Activated naive CD8-positive, alpha-beta T cell treated with anti-CD3 and anti-CD28 coated beads for 36 hours (primary cell): ENCODE measurements around the gene CSTPP1. TPM values are rescaled to one million over a fixed set of nuclear protein-coding genes. Genes with fewer than 3 reads are reported as not detected.
"Not testable (repeated sequence)": the region's sequence is repeated elsewhere in the genome, so short reads cannot be mapped to it uniquely, and the experiment has no call there.

Experiments
- DNase-seq: peaks from one replicate; pipeline ENCODE4 v3.0.0; 2021
- H3K27ac Mint-ChIP-seq: one replicate; pipeline ENCODE4 v1.8.0; 2022; ENCODE audit warnings: mild to moderate bottlenecking, moderate library complexity, mixed read lengths
- H3K27me3 Mint-ChIP-seq: one replicate; pipeline ENCODE4 v1.8.0; 2022; ENCODE audit warnings: mild to moderate bottlenecking, mixed read lengths
- H3K36me3 Mint-ChIP-seq: one replicate; pipeline ENCODE4 v1.8.0; 2021; ENCODE audit warnings: mild to moderate bottlenecking, mixed read lengths
- H3K4me1 Mint-ChIP-seq: one replicate; pipeline ENCODE4 v1.8.0; 2021; ENCODE audit warnings: mixed read lengths
- H3K4me3 Mint-ChIP-seq: one replicate; pipeline ENCODE4 v1.8.0; 2022; ENCODE audit warnings: mild to moderate bottlenecking, moderate library complexity, mixed read lengths
- H3K9me3 Mint-ChIP-seq: one replicate; pipeline ENCODE4 v1.8.0; 2022; ENCODE audit warnings: mixed read lengths
- total RNA-seq, 2 experiments: library from RNA; stranded (reverse); gene quantifications; one replicate each; pipeline ENCODE4 v1.2.3, GENCODE V29; 2021

CSTPP1 gene
- total RNA-seq, 2 experiments from 2014 or later: 13.0 to 15.0 TPM

- not testable (repeated sequence) for H3K36me3 Mint-ChIP-seq, H3K4me1 Mint-ChIP-seq, H3K27me3 Mint-ChIP-seq, H3K9me3 Mint-ChIP-seq, H3K4me3 Mint-ChIP-seq, H3K27ac Mint-ChIP-seq
- DNase-seq: peak; percentile 8
Observed at GRCh38 chr11:47118958-47119688, 182.6 kb downstream of the CSTPP1 start.

- Mint-ChIP-seq H3K4me3 (no peak overlapping the region), H3K36me3 (no peaks in the 10 kb centered on the region), H3K27ac (no peak overlapping the region), H3K27me3 (no peaks in the 10 kb centered on the region), H3K4me1 (peaks cover 2% of the 10 kb centered on the region), H3K9me3 (no peaks in the 10 kb centered on the region)
- DNase-seq: no peak
Observed at GRCh38 chr11:47121056-47121455, 184.5 kb downstream of the CSTPP1 start.

- no peak overlapping the region for H3K27ac Mint-ChIP-seq
- no peak for DNase-seq
- H3K36me3 Mint-ChIP-seq: no peaks in the 10 kb centered on the region
- no peaks in the 10 kb centered on the region for H3K27me3 Mint-ChIP-seq
- no peaks in the 10 kb centered on the region for H3K9me3 Mint-ChIP-seq
- no peak overlapping the region for H3K4me3 Mint-ChIP-seq
- H3K4me1 Mint-ChIP-seq: no peaks in the 10 kb centered on the region
Observed at GRCh38 chr11:47121731-47122130, 185.2 kb downstream of the CSTPP1 start.

GRCh38 chr11:47123094-47123493, 186.5 kb downstream of the CSTPP1 start:
- Mint-ChIP-seq H3K4me3 (no peak overlapping the region), H3K27ac (no peak overlapping the region), H3K4me1 (no peaks in the 10 kb centered on the region), H3K9me3 (no peaks in the 10 kb centered on the region), H3K36me3 (no peaks in the 10 kb centered on the region), H3K27me3 (no peaks in the 10 kb centered on the region)
- no peak for DNase-seq

DNA sequence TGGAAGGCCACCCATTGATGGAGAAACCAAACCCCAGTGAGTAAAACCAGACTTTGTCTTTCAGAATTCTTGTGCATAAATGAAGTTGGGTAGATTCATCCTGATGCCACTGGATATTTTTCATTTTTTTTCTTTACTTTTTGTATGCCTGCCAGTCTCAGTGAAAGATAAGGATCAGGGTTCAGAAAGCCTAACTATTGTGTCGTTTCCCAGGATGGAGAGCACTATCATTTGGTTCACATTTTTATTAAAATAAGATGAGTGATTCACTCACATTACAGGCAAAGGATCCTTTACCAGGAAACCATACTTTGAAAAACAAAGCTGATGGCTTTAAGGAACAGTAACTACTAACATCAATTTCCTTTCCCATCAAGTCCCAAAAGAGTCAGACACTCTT, 188.1 kb downstream of the CSTPP1 start:
- DNase-seq: no peak
- no peaks in the 10 kb centered on the region for H3K4me1 Mint-ChIP-seq
- H3K27ac Mint-ChIP-seq: no peak overlapping the region
- no peaks in the 10 kb centered on the region for H3K27me3 Mint-ChIP-seq
- no peak overlapping the region for H3K4me3 Mint-ChIP-seq
- H3K9me3 Mint-ChIP-seq: no peaks in the 10 kb centered on the region
- H3K36me3 Mint-ChIP-seq: no peaks in the 10 kb centered on the region

- Mint-ChIP-seq H3K4me3 (no peak overlapping the region), H3K4me1 (no peaks in the 10 kb centered on the region), H3K9me3 (no peaks in the 10 kb centered on the region), H3K27ac (no peak overlapping the region), H3K27me3 (no peaks in the 10 kb centered on the region), H3K36me3 (no peaks in the 10 kb centered on the region)
- no peak for DNase-seq
Observed at GRCh38 chr11:47125083-47125482, 188.5 kb downstream of the CSTPP1 start.

DNA sequence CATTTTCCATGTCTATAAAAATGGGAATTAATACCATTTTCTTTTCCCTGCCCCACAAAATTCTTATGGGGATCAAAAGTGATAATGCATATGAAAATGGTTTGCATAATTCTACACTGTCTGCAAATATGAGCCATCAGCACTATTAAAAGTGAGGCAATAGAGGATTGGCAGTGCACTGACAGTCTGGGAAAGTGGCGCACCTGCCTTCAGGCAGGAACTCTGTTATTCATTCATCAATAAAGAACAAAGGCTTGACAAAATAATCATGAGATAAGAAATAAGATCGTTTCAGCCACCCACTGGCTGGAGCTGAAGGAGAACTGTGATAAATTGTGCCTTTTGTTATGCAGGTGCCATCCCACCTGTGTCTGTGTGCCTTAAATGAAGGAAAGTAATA, 190.7 kb downstream of the CSTPP1 start:
- no peak overlapping the region for H3K4me3 Mint-ChIP-seq
- no peaks in the 10 kb centered on the region for H3K36me3 Mint-ChIP-seq
- H3K27ac Mint-ChIP-seq: no peak overlapping the region
- no peaks in the 10 kb centered on the region for H3K4me1 Mint-ChIP-seq
- no peaks in the 10 kb centered on the region for H3K9me3 Mint-ChIP-seq
- no peaks in the 10 kb centered on the region for H3K27me3 Mint-ChIP-seq
- no peak for DNase-seq

DNA sequence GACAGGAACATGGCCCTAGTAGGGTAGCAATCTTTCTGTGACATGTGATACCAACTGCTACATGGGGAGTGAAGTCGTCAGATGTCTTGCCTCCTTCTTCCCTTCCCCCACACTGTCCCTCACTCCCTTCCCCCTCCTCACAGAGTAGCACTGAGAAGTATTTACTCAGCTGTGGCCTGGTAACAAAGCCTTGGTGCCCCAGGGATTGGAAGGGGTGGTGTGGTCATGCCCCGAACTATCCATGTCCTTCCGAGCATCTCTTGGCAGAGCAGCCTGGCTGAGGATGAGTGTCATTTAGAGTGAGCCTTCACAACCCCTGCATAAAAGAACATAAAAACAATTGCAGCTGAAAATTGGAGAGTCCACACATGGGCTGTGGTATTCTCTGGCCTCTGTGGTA, 194.0 kb downstream of the CSTPP1 start:
- H3K27ac Mint-ChIP-seq: no peak overlapping the region
- DNase-seq: no peak
- no peaks in the 10 kb centered on the region for H3K9me3 Mint-ChIP-seq
- no peaks in the 10 kb centered on the region for H3K36me3 Mint-ChIP-seq
- no peaks in the 10 kb centered on the region for H3K27me3 Mint-ChIP-seq
- H3K4me1 Mint-ChIP-seq: no peaks in the 10 kb centered on the region
- H3K4me3 Mint-ChIP-seq: no peak overlapping the region

DNA sequence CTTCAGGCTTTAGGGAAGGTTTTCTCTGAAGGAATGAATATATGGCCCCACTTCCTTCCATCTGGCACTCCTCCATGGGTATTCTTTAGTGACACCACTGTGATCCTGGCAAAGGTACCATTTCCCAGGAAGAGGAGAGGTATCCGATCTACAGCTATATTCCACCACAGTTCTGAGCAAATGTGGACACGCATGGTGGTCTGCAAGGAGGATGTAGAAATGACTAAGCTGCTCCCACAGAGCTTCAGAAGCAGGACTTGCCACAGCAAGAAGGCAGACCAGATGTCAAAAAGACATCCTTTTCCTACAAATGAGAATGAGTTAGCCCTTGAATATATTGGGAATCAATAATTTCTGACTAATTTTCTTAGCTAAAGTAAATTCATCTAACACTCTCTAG, 194.6 kb downstream of the CSTPP1 start:
- no peaks in the 10 kb centered on the region for H3K27me3 Mint-ChIP-seq
- H3K4me3 Mint-ChIP-seq: no peak overlapping the region
- no peaks in the 10 kb centered on the region for H3K9me3 Mint-ChIP-seq
- H3K4me1 Mint-ChIP-seq: no peaks in the 10 kb centered on the region
- DNase-seq: no peak
- no peak overlapping the region for H3K27ac Mint-ChIP-seq
- no peaks in the 10 kb centered on the region for H3K36me3 Mint-ChIP-seq

DNA sequence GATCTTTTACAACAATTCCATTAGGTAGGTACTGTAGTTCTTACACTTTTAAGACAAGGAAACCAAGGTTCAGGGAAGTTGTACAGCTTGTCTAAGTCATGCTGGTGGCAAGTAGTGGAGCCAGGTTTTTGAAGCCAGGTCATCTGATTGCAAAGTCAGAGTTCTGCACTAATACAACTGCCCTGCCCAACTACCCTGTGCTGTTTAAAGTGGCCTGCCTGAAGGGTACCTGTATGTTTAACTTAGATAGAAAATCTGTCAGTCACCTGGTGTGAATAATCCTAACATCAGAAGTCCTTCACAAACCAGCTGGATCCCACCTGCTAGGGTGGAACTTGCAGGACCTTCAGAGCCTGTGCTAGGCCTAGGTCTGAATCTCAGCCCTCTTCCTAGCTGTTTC, 195.9 kb downstream of the CSTPP1 start:
- Mint-ChIP-seq H3K4me1 (no peaks in the 10 kb centered on the region), H3K27ac (no peak overlapping the region), H3K9me3 (no peaks in the 10 kb centered on the region), H3K36me3 (no peaks in the 10 kb centered on the region), H3K27me3 (no peaks in the 10 kb centered on the region), H3K4me3 (no peak overlapping the region)
- DNase-seq: no peak

DNA sequence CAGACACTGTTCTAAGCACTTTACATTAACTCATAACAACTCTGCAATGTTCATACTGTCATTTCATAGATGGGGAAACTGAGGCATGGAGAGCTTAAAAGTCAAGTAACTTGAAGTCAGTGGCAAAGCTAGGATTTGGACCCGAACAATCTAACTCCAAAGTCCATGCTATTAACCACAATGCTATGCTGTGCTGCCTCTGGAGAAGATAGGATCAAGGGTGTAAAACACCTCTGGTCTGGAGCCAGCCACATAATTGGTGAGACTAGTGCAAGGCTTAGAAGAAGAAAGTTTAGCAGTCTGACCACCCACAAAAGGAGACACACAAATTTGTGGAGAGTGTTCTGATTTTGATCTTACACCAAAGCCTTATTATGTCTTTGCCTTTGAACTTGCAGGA, 196.4 kb downstream of the CSTPP1 start:
- no peak for DNase-seq
- Mint-ChIP-seq H3K4me1 (no peaks in the 10 kb centered on the region), H3K27ac (no peak overlapping the region), H3K4me3 (no peak overlapping the region), H3K9me3 (no peaks in the 10 kb centered on the region), H3K36me3 (peaks cover under 1% of the 10 kb centered on the region), H3K27me3 (no peaks in the 10 kb centered on the region)

GRCh38 chr11:47136327-47136726, 199.8 kb downstream of the CSTPP1 start:
- DNase-seq: no peak
- Mint-ChIP-seq H3K4me3 (no peak overlapping the region), H3K4me1 (no peaks in the 10 kb centered on the region), H3K36me3 (peaks cover 1% of the 10 kb centered on the region), H3K27ac (no peak overlapping the region), H3K27me3 (no peaks in the 10 kb centered on the region), H3K9me3 (no peaks in the 10 kb centered on the region)

- Mint-ChIP-seq H3K36me3 (peaks cover 1% of the 10 kb centered on the region), H3K9me3 (no peaks in the 10 kb centered on the region), H3K27me3 (no peaks in the 10 kb centered on the region), H3K27ac (no peak overlapping the region), H3K4me1 (no peaks in the 10 kb centered on the region), H3K4me3 (no peak overlapping the region)
- no peak for DNase-seq
Observed at GRCh38 chr11:47136921-47137320, 200.4 kb downstream of the CSTPP1 start.

DNA sequence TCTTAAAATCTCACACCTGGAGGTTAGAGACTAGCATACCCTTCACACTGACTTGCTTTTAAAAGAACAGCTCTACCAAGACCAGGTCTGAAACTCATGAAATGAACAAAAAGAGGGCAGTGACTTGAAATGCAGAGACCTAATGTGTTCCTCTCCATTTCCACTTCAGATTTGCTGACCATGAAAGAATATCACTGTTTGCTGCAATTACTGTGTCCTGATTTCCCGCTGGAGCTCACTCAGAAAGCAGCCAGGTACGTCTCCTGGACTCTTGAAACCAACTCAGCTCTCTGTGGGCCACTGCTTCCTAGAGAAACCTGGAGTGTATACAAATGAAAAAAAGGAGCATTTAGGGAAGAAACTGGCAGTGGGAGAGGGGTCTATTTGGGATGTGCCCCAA, 200.9 kb downstream of the CSTPP1 start:
- no peaks in the 10 kb centered on the region for H3K27me3 Mint-ChIP-seq
- H3K4me3 Mint-ChIP-seq: no peak overlapping the region
- no peak overlapping the region for H3K27ac Mint-ChIP-seq
- peaks cover 1% of the 10 kb centered on the region for H3K36me3 Mint-ChIP-seq
- no peaks in the 10 kb centered on the region for H3K9me3 Mint-ChIP-seq
- no peak for DNase-seq
- no peaks in the 10 kb centered on the region for H3K4me1 Mint-ChIP-seq

- no peak for DNase-seq
- Mint-ChIP-seq H3K27me3 (no peaks in the 10 kb centered on the region), H3K4me1 (no peaks in the 10 kb centered on the region), H3K9me3 (no peaks in the 10 kb centered on the region), H3K27ac (no peak overlapping the region), H3K4me3 (no peak overlapping the region), H3K36me3 (peaks cover 1% of the 10 kb centered on the region)
Observed at GRCh38 chr11:47139878-47140277, 203.3 kb downstream of the CSTPP1 start.

GRCh38 chr11:47143322-47143721, 206.8 kb downstream of the CSTPP1 start:
- H3K36me3 Mint-ChIP-seq: no peaks in the 10 kb centered on the region
- no peaks in the 10 kb centered on the region for H3K4me1 Mint-ChIP-seq
- no peak overlapping the region for H3K4me3 Mint-ChIP-seq
- H3K27ac Mint-ChIP-seq: no peak overlapping the region
- DNase-seq: no peak
- H3K27me3 Mint-ChIP-seq: no peaks in the 10 kb centered on the region
- no peaks in the 10 kb centered on the region for H3K9me3 Mint-ChIP-seq
